Thoracic aorta (tissue), 2 donors: ENCODE data around the gene PSMA3. TPM values are rescaled to one million over a fixed set of nuclear protein-coding genes. Genes with fewer than 3 reads are reported as not detected.

ENCODE experiments used
- ATAC-seq: fragments of 150-250 bp; one replicate; pipeline ENCODE4 v1.8.0; 2017; ENCODE audit warnings: low read depth; ENCODE audit not compliant: insufficient number of reproducible peaks, low FRiP score
- DNase-seq: peaks from one replicate; pipeline ENCODE4 v3.0.0-alpha.2; 2020; ENCODE audit warnings: low spot score
- H3K27ac ChIP-seq, 2 donors: fragments of 200-600 bp; sonication (generic); 1 replicate in 1 of 2; 2 replicates in 1 of 2; pipeline ENCODE4 v1.5.1; 2016; ENCODE audit warnings: mild to moderate bottlenecking in 2 of 2, moderate library complexity in 2 of 2
- H3K27me3 ChIP-seq: fragments of 200-600 bp; sonication (generic); replicated peaks from 2 replicates; pipeline ENCODE4 v1.6.0; 2016; ENCODE audit warnings: mild to moderate bottlenecking; ENCODE audit not compliant: insufficient read depth
- H3K36me3 ChIP-seq: fragments of 200-600 bp; sonication (generic); one replicate; pipeline ENCODE4 v1.5.1; 2016
- H3K4me1 ChIP-seq, 2 donors: fragments of 200-600 bp; sonication (generic); 1 replicate in 1 of 2; 2 replicates in 1 of 2; pipeline versions ENCODE4 v1.5.1 to v1.6.0; 2016; ENCODE audit warnings: low read depth in 2 of 2, mild to moderate bottlenecking in 1 of 2; ENCODE audit not compliant: control insufficient read depth in 1 of 2
- H3K4me3 ChIP-seq: fragments of 200-600 bp; sonication (generic); 2 replicates; pipeline ENCODE4 v1.5.1; 2016; ENCODE audit warnings: mild to moderate bottlenecking
- H3K9me3 ChIP-seq: fragments of 200-600 bp; sonication (generic); 2 replicates; pipeline ENCODE4 v1.5.1; 2016
- total RNA-seq, 2 donors: library from RNA; depleted of rRNA; stranded (reverse); fragments of >200 nt; gene quantifications; one replicate each; pipeline versions ENCODE4 v1.1.0 to v1.2.3, GENCODE V29; 2016
- TF ChIP-seq, protein P1 (sequence below): fragments of 200-600 bp; sonication (generic); IDR thresholded peaks from one replicate; pipeline ENCODE4 v1.5.1; 2019; ENCODE audit warnings: antibody characterized with exemption

Gene PSMA3
- total RNA-seq, 2 donors from 2014 or later: 91.5 to 93.0 TPM

GRCh38 chr14:58315606-58316005, 71.0 kb downstream of the PSMA3 start:
- no peaks in the 10 kb centered on the region for H3K9me3 ChIP-seq
- H3K4me1 ChIP-seq: no peaks in the 10 kb centered on the region
- H3K27me3 ChIP-seq: no peaks in the 10 kb centered on the region
- H3K36me3 ChIP-seq: peaks cover 10% of the 10 kb centered on the region
- H3K27ac ChIP-seq: no peak overlapping the region
- TF ChIP-seq, protein P1, sequence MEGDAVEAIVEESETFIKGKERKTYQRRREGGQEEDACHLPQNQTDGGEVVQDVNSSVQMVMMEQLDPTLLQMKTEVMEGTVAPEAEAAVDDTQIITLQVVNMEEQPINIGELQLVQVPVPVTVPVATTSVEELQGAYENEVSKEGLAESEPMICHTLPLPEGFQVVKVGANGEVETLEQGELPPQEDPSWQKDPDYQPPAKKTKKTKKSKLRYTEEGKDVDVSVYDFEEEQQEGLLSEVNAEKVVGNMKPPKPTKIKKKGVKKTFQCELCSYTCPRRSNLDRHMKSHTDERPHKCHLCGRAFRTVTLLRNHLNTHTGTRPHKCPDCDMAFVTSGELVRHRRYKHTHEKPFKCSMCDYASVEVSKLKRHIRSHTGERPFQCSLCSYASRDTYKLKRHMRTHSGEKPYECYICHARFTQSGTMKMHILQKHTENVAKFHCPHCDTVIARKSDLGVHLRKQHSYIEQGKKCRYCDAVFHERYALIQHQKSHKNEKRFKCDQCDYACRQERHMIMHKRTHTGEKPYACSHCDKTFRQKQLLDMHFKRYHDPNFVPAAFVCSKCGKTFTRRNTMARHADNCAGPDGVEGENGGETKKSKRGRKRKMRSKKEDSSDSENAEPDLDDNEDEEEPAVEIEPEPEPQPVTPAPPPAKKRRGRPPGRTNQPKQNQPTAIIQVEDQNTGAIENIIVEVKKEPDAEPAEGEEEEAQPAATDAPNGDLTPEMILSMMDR: no peak
- H3K4me3 ChIP-seq: no peak overlapping the region
- ATAC-seq (no peak), DNase-seq (no peak)

Other genes starting within 250 kb of the PSMA3 start
- gene ARMH4, start 92.6 kb upstream of the PSMA3 start, total RNA-seq: 10 to 100 TPM; 10.0 to 10.8 TPM
- gene ACTR10, start 44.7 kb upstream of the PSMA3 start, total RNA-seq: 10 to 100 TPM; 78.5 to 79.7 TPM
- 10 to 100 TPM; 10.4 to 38.0 TPM for gene ARID4A, start 53.7 kb downstream of the PSMA3 start, total RNA-seq
- not detected for gene TOMM20L, start 151.1 kb downstream of the PSMA3 start, total RNA-seq
- gene TIMM9, start 182.7 kb downstream of the PSMA3 start, total RNA-seq: 10 to 100 TPM; 43.9 to 87.1 TPM
- 10 to 100 TPM; 18.0 to 45.7 TPM for gene KIAA0586, start 182.9 kb downstream of the PSMA3 start, total RNA-seq